GM18507 (cell line): ENCODE data around the gene AGMAT.

Experiments used
- DNase-seq: peaks from one replicate; pipeline ENCODE4 v3.0.0; 2011; ENCODE audit warnings: low read depth; ENCODE audit not compliant: insufficient read length; ENCODE audit errors: extremely low spot score
- FAIRE-seq: peaks from 2 replicates; lab custom pipeline; 2011; peaks lifted over from hg19 to GRCh38; lab: Jason Lieb, UNC

AGMAT gene

DNA sequence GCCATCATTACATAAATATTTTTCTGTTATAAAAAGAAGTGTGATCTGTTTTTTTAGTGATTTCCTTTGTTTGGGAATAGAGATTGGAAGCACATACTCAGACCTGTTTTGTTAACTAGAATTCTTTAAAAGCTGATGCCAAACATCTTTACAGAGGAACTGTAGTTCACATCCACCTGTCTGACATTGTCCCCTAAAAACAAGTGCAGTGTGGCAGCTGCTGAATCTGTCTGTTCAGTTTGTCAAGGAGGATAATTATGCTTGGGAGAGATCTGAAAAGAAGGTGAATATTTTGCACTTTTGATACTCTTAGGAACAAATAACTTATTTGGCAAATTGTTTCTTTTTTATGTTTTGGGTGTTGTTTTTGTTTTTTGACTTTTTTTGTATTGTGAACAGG is 13.6 kb downstream of the AGMAT start:
- DNase-seq = no peak
- FAIRE-seq = peak; percentile 33

- DNase-seq (no peak), FAIRE-seq (no peak)
Observed at GRCh38 chr1:15570861-15571260, 14.0 kb downstream of the AGMAT start.

DNA sequence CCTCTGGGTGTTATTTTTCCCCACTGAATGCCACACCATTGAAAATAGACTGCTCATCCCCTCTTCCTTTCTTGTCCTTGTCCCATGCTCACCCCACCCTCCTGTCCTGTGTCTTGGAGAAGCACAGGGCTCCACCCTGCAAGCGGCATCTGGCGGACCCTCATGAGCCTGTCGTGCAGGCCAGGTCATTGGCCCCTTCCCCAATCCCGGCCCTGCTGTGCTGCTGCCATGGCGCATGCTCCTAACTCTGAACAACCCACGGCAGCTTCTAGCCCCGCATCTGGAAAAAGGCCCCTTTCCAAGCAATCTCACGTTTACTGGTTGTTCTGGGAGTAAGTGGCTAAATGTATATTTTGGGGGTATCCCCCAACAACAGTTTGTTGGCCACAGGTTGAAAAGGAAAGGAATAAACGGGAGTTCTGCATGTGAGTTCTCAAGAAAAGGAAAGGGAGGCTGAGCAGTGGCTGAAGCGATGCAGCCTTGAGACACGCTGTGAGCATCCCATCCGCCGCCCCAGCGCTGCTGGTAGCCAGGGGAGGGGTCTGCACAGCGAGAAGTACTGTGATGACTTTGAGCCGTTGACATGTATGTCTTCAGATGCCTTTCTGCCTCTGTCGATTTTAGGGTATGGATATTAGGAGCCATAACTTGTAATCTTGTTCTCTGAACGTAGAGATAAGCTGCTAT is 16.3 kb downstream of the AGMAT start:
- FAIRE-seq = no peak

GRCh38 chr1:15559189-15559810 is 25.6 kb downstream of the AGMAT start:
- no peak for FAIRE-seq

More for the DNA sequence above, 16.3 kb downstream of the AGMAT start:
- DNase-seq = no peak

GRCh38 chr1:15558516-15558915 is 26.3 kb downstream of the AGMAT start:
- DNase-seq (no peak), FAIRE-seq (no peak)

More at GRCh38 chr1:15559189-15559810, 25.6 kb downstream of the AGMAT start:
- DNase-seq = no peak

DNA sequence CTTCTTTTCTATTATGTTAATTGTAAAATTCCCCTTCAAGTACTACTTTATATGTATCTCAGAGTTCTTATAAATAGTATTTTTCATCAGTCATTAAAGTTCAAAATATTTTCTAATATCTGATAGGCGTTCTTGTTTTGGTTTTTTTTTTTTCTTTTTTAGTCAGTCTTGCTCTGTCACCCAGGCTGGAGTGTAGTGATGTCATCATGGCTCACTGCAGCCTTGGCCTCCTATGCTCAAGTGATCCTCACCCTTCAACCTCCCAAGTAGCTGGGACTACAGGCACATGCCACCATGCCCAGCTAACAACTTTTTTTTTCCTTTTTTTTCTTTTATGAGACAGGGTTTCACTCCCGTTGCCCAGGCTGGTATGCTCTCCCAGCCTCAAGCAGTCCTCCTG is 27.3 kb downstream of the AGMAT start:
- no peak for DNase-seq
- FAIRE-seq = no peak

- FAIRE-seq = peak; percentile 15
- DNase-seq = no peak
Observed at GRCh38 chr1:15557008-15557407, 27.8 kb downstream of the AGMAT start.

DNA sequence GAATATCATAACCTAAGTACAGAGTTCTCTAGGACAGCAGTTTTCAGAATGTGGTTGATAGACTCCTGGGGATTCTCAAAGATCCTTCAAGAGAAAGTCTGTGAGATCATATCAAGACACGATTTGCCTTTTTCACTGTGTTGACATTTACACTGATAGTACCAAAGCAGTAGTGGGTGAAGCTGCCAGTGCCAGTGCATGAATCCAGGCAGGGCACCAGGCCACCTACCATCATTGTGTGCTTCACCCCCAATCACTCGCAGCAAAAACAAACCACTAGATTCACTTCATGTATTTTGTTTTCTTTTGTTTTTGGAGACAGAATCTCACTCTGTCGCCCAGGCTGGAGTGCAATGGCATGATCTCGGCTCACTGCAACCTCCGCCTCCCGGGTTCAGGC is 34.3 kb downstream of the AGMAT start:
- DNase-seq (no peak), FAIRE-seq (no peak)

DNA sequence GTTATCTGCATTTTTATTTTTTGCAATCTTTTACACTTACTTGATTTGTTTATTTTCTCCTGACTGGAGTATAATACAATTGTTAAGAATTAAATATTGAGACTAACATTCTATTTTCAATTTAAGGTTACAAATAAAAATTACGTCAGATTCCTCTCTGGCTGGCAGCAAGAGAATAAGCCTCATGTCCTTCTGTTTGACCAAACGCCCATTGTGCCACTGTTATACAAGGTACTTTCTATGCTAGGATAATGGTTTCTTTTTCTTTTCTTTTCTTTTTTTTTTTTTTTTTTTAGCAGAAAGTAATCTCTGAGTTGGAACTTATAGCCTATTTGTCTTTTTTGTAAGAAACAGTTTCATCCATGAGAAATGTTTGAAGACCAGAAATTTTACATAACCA is 38.2 kb downstream of the AGMAT start:
- FAIRE-seq (no peak), DNase-seq (no peak)

GRCh38 chr1:15543589-15544568 is 41.0 kb downstream of the AGMAT start:
- FAIRE-seq (no peak), DNase-seq (no peak)

DNA sequence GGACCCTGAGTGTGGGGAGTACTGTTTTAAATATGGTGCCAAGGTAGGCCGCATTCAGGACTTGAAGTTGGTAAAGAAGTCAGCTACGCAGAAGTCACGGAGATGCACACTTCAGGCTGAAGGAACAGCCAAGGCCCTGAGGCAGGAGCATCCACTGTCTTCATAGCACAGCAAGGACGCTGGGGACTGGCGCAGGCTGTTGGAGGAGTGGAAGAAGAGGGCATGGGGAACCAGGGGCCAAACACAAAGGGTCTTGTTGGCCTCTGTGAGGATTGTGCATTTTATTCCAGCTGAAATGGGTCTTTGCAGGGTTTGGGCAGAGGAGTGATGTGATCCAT is 41.6 kb downstream of the AGMAT start:
- no peak for DNase-seq
- FAIRE-seq = no peak

- FAIRE-seq (no peak), DNase-seq (no peak)
Observed at GRCh38 chr1:15542388-15543250, 42.2 kb downstream of the AGMAT start.

- FAIRE-seq = no peak
- DNase-seq = no peak
Observed at GRCh38 chr1:15541231-15541792, 43.5 kb downstream of the AGMAT start.

DNA sequence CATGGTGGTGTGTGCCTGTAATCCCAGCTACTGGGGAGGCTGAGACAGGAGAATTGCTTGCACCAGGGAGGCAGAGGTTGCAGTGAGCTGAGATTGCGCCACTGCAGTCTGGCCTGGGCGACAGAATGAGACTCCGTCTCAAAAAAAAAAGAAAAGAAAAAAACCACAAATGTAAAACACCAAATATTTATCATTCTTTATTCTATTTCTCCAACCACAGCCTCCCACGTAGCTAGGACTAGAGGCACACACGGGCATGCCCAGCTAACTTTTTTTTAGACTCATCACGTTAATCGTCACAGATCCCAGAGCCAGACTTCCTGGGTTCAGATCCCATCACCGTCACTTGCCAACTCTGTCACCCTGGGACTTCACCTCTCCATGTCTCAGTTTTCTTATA is 44.7 kb downstream of the AGMAT start:
- no peak for FAIRE-seq
- no peak for DNase-seq

GRCh38 chr1:15538771-15539170 is 46.1 kb downstream of the AGMAT start:
- FAIRE-seq (no peak), DNase-seq (no peak)

GRCh38 chr1:15531682-15532081 is 53.2 kb downstream of the AGMAT start:
- FAIRE-seq (no peak), DNase-seq (no peak)

- FAIRE-seq = no peak
- DNase-seq = no peak
Observed at GRCh38 chr1:15531003-15531402, 53.8 kb downstream of the AGMAT start.

- FAIRE-seq = peak; percentile 100
- peak; percentile 81 for DNase-seq
Observed at GRCh38 chr1:15526490-15527339, 58.1 kb downstream of the AGMAT start, which contains the start of gene DNAJC16. TSS of gene DNAJC16 (plus strand) at chr1:15526848. CDS start at chr1:15529106, 2,258 bp downstream.
